Panc1 (cell line): Measurements from ENCODE around the gene MS4A4E. TPM values are rescaled to one million over a fixed set of nuclear protein-coding genes. Genes with fewer than 3 reads are reported as not detected.
A peak's percentile ranks its signal among the peaks of the same experiment; 100 is the strongest.
"Not testable (repeated sequence)": the region's sequence is repeated elsewhere in the genome, so short reads cannot be mapped to it uniquely, and the experiment has no call there.

ENCODE experiments used
- ATAC-seq: fragments of 200-7000 bp; cut with Tn5 transposase; 2 replicates; pipeline ENCODE4 v1.9.1; 2020; ENCODE audit warnings: mild to moderate bottlenecking, moderate library complexity
- BruUV-seq: library from RNA; stranded (reverse); fragments of 400-500 nt; replicated peaks from 2 replicates; lab custom pipeline; 2021; lab: Mats Ljungman, UMichigan
- CTCF ChIA-PET: fragments of 300-600 bp; sonication (Branson Sonifier 250); formaldehyde crosslinking; loops from one replicate; lab custom pipeline; 2022; ENCODE audit warnings: antibody characterized with exemption; lab: Charles Lee
- POLR2A ChIA-PET: fragments of 300-600 bp; sonication (Branson Sonifier 250); formaldehyde crosslinking; loops from one replicate; lab custom pipeline; 2022; ENCODE audit warnings: antibody characterized with exemption; lab: Charles Lee
- DNase-seq: peaks from one replicate; pipeline ENCODE4 v3.0.0-alpha.2; 2010; ENCODE audit warnings: low read depth, low spot score
- H3K27ac ChIP-seq: 2 replicates; pipeline ENCODE4 v1.5.1; 2011; ENCODE audit warnings: mild to moderate bottlenecking, low read length, inconsistent platforms
- H3K27me3 ChIP-seq: fragments of 200-500 bp; sonication (Bioruptor generic); 2 replicates; pipeline ENCODE4 v1.6.0; 2014; ENCODE audit warnings: low read length, inconsistent platforms; ENCODE audit not compliant: control insufficient read depth, insufficient read depth
- H3K36me3 ChIP-seq: fragments of 200-500 bp; sonication (Bioruptor generic); 2 replicates; pipeline ENCODE4 v1.5.1; 2014; ENCODE audit warnings: inconsistent platforms, mild to moderate bottlenecking, low read length, moderate library complexity; ENCODE audit not compliant: control insufficient read depth, insufficient read depth
- H3K4me1 ChIP-seq: 2 replicates; pipeline ENCODE4 v1.5.1; 2011; ENCODE audit warnings: inconsistent platforms, mild to moderate bottlenecking, low read length, moderate library complexity; ENCODE audit not compliant: control insufficient read depth, insufficient read depth
- H3K4me3 ChIP-seq, 2 experiments: 2 replicates each; pipeline ENCODE4 v1.5.1; 2011 to 2012; ENCODE audit warnings: low read depth in 2 of 2, low read length in 2 of 2, mild to moderate bottlenecking in 2 of 2, inconsistent platforms in 1 of 2, moderate library complexity in 1 of 2
- H3K9me3 ChIP-seq: fragments of 200-500 bp; sonication (Bioruptor generic); 2 replicates; pipeline ENCODE4 v1.5.1; 2014; ENCODE audit warnings: low read depth, mild to moderate bottlenecking, inconsistent platforms, low read length, moderate library complexity; ENCODE audit not compliant: control insufficient read depth, insufficient read depth
- POLR2AphosphoS5 ChIP-seq: IDR thresholded peaks from 2 replicates; pipeline ENCODE4 v1.6.1; 2012; ENCODE audit warnings: mild to moderate bottlenecking, low read depth, low read length, moderate library complexity
- REST ChIP-seq, 2 experiments: IDR thresholded peaks; 2 replicates each; pipeline ENCODE4 v1.6.1; 2011 to 2012; ENCODE audit warnings: low read depth in 2 of 2, control low read depth in 1 of 2, low read length in 1 of 2, mild to moderate bottlenecking in 1 of 2, moderate library complexity in 1 of 2; ENCODE audit not compliant: insufficient read depth in 1 of 2
- SIN3A ChIP-seq: IDR thresholded peaks from 2 replicates; pipeline ENCODE4 v1.6.1; 2012; ENCODE audit warnings: low read depth, mild to moderate bottlenecking, low read length, moderate library complexity, borderline replicate concordance; ENCODE audit not compliant: insufficient read depth
- TCF7L2 ChIP-seq: IDR thresholded peaks from 2 replicates; pipeline ENCODE4 v1.6.1; 2011; ENCODE audit warnings: mild to moderate bottlenecking, low read depth, low read length, inconsistent platforms
- in situ Hi-C: cut with HindIII; loops from 2 replicates; pipeline ENCODE4 v1.10.0; 2016; ENCODE audit warnings: low sequenced_read_pairs, low pct_unique_long_range_greater_than_20kb
- intact Hi-C: fragments of 100-400 bp; cut with micrococcal nuclease; formaldehyde crosslinking; loops from one replicate; pipeline ENCODE4 v1.10.0; 2022; ENCODE audit not compliant: unreplicated experiment
- total RNA-seq: library from RNA; stranded (reverse); gene quantifications from one replicate; pipeline ENCODE4 v1.2.1, GENCODE V29; 2021; ENCODE audit not compliant: unreplicated experiment
- TF ChIP-seq, protein P1 (sequence below): fragments of 450-650 bp; IDR thresholded peaks from 2 replicates; pipeline ENCODE4 v1.5.1; 2017; ENCODE audit warnings: mild to moderate bottlenecking

The MS4A4E gene
- total RNA-seq, 1 experiment from 2014 or later, result not detected

- in situ Hi-C loops, result no loop called here
- ATAC-seq, result no peak
- intact Hi-C loops, result no loop called here
- ChIA-PET POLR2A (no interaction called here), CTCF (no interaction called here)
- Histone ChIP-seq H3K4me1 (no peaks in the 10 kb centered on the region; the same call in 1 of the 2 replicates), H3K27me3 (no peaks in the 10 kb centered on the region), H3K36me3 (no peaks in the 10 kb centered on the region), H3K4me3 (no peak overlapping the region), H3K9me3 (no peaks in the 10 kb centered on the region), H3K27ac (no peak overlapping the region)
- DNase-seq, result no peak
- BruUV-seq, result no TSS peak
- TF ChIP-seq, protein P1, sequence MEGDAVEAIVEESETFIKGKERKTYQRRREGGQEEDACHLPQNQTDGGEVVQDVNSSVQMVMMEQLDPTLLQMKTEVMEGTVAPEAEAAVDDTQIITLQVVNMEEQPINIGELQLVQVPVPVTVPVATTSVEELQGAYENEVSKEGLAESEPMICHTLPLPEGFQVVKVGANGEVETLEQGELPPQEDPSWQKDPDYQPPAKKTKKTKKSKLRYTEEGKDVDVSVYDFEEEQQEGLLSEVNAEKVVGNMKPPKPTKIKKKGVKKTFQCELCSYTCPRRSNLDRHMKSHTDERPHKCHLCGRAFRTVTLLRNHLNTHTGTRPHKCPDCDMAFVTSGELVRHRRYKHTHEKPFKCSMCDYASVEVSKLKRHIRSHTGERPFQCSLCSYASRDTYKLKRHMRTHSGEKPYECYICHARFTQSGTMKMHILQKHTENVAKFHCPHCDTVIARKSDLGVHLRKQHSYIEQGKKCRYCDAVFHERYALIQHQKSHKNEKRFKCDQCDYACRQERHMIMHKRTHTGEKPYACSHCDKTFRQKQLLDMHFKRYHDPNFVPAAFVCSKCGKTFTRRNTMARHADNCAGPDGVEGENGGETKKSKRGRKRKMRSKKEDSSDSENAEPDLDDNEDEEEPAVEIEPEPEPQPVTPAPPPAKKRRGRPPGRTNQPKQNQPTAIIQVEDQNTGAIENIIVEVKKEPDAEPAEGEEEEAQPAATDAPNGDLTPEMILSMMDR, result no peak
- TF ChIP-seq SIN3A (no peak), TCF7L2 (no peak), REST (IDR thresholded peaks at IDR 0.05; ENCODE audit: insufficient read depth in 1 of 2, low read depth in 2 of 2, low read length in 1 of 2) (no peak), POLR2AphosphoS5 (no peak)
Measured at GRCh38 chr11:60194511-60194910, 48.4 kb downstream of the MS4A4E start.

GRCh38 chr11:60193687-60194433 is 49.1 kb downstream of the MS4A4E start:
- intact Hi-C loops, result no loop called here

DNA sequence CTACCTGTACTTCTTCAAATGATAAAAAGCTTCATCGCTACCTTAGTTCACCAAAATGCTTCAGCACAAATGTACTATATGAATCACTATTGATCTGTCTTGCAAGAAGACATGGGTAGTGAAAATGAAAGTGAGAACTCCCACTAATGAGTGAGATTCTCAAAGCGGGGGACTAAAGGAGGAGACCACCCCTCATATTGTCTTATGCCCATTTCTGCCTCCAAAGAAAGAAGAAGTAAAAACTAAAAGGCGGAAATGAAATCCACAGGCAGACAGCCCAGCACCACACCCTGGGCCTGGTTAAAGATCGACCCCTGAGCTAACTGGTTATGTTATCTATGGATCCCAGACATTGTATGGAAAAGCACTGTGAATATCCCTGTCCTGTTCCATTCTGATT is 50.4 kb downstream of the MS4A4E start:
- POLR2A ChIA-PET, H3K4me1 ChIP-seq, H3K27me3 ChIP-seq, BruUV-seq, in situ Hi-C loops, DNase-seq, H3K27ac ChIP-seq, H3K36me3 ChIP-seq, ATAC-seq, H3K9me3 ChIP-seq, intact Hi-C loops, CTCF ChIA-PET, H3K4me3 ChIP-seq: not testable (repeated sequence)

More at GRCh38 chr11:60193687-60194433, 49.1 kb downstream of the MS4A4E start:
- BruUV-seq, result no TSS peak
- ChIA-PET POLR2A (no interaction called here), CTCF (no interaction called here)
- H3K9me3 ChIP-seq, result no peaks in the 10 kb centered on the region
- H3K4me3 ChIP-seq, result no peak overlapping the region
- in situ Hi-C loops, result no loop called here
- no peaks in the 10 kb centered on the region for H3K27me3 ChIP-seq
- no peak for TF ChIP-seq POLR2AphosphoS5
- TF ChIP-seq, protein P1, result peak; percentile 74
- H3K27ac ChIP-seq, result no peak overlapping the region
- H3K4me1 ChIP-seq, result no peaks in the 10 kb centered on the region; the same call in 1 of the 2 replicates
- peak; percentile 42 for DNase-seq
- no peaks in the 10 kb centered on the region for H3K36me3 ChIP-seq
- ATAC-seq, result no peak

- BruUV-seq, CTCF ChIA-PET, H3K27me3 ChIP-seq: not testable (repeated sequence)
Measured at GRCh38 chr11:60188481-60188880, 54.5 kb downstream of the MS4A4E start.

More at GRCh38 chr11:60188481-60188880, 54.5 kb downstream of the MS4A4E start:
- POLR2A ChIA-PET, ATAC-seq, DNase-seq, H3K27ac ChIP-seq, in situ Hi-C loops, H3K4me1 ChIP-seq, H3K9me3 ChIP-seq, H3K4me3 ChIP-seq, H3K36me3 ChIP-seq, intact Hi-C loops: not testable (repeated sequence)
